HUES48 (cell line): ENCODE results near the gene SVBP.

Source experiments
- H3K27ac ChIP-seq: one replicate; pipeline ENCODE4 v1.7.0; 2013; ENCODE audit warnings: low read depth, low read length, inconsistent platforms
- H3K27me3 ChIP-seq: 2 replicates; pipeline ENCODE4 v1.6.1; 2013; ENCODE audit warnings: mild to moderate bottlenecking, low read length; ENCODE audit not compliant: control insufficient read depth, insufficient read depth
- H3K36me3 ChIP-seq: 2 replicates; pipeline ENCODE4 v1.6.1; 2013; ENCODE audit warnings: low read length; ENCODE audit not compliant: control insufficient read depth, insufficient read depth
- H3K4me1 ChIP-seq: 2 replicates; pipeline ENCODE4 v1.6.1; 2013; ENCODE audit warnings: mild to moderate bottlenecking, low read length; ENCODE audit not compliant: control insufficient read depth, insufficient read depth
- H3K4me3 ChIP-seq: 2 replicates; pipeline ENCODE4 v1.5.1; 2013; ENCODE audit warnings: mild to moderate bottlenecking, low read depth, low read length
- H3K9ac ChIP-seq: 2 replicates; pipeline ENCODE4 v1.6.1; 2013; ENCODE audit warnings: mild to moderate bottlenecking, low read depth, low read length, moderate library complexity
- H3K9me3 ChIP-seq: 2 replicates; pipeline ENCODE4 v1.6.1; 2013; ENCODE audit warnings: low read length; ENCODE audit not compliant: control insufficient read depth, insufficient read depth

The SVBP gene

GRCh38 chr1:42849944-42850343, 32.7 kb upstream of the SVBP start:
- Histone ChIP-seq H3K27ac (no peak overlapping the region), H3K36me3 (peaks cover 47% of the 10 kb centered on the region), H3K27me3 (no peaks in the 10 kb centered on the region), H3K4me3 (no peak overlapping the region), H3K9ac (no peak overlapping the region), H3K4me1 (peaks cover 15% of the 10 kb centered on the region), H3K9me3 (no peaks in the 10 kb centered on the region)

DNA sequence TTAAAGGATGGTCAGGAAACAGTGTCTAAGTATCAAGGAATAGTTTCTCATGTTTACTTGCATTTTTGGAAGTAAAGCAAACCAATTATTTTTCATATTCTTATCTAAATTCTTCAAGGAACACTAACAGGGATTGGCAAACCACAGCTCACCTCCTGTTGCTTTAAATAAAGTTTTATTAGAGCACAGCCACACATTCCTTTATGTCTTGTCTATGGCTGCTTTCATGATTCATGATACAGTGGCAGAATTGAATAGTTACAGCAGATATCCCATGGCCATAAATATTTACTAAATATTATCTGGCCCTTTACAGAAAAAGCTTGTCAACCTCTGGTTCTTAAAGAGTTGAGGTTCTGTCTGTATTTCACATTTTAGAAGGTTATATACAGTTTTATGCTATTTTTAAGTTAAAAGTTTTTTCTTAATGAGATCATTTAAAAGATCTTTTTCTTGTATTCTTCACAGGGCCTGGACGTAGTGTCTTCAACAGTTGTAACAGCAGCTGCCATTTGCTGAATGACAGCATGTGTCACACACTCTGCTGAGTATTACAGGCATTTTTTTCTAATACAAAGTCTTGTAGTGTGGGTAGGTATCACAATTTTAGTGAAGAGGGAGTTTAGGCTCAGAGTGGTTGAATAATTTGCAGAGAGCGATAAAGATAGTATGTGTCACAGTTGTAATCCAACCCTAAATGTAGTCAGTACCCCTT, 31.8 kb upstream of the SVBP start:
- Histone ChIP-seq H3K27me3 (no peaks in the 10 kb centered on the region), H3K36me3 (peaks cover 47% of the 10 kb centered on the region), H3K4me3 (no peak overlapping the region), H3K27ac (no peak overlapping the region), H3K9me3 (no peaks in the 10 kb centered on the region), H3K9ac (no peak overlapping the region), H3K4me1 (peaks cover 15% of the 10 kb centered on the region)

DNA sequence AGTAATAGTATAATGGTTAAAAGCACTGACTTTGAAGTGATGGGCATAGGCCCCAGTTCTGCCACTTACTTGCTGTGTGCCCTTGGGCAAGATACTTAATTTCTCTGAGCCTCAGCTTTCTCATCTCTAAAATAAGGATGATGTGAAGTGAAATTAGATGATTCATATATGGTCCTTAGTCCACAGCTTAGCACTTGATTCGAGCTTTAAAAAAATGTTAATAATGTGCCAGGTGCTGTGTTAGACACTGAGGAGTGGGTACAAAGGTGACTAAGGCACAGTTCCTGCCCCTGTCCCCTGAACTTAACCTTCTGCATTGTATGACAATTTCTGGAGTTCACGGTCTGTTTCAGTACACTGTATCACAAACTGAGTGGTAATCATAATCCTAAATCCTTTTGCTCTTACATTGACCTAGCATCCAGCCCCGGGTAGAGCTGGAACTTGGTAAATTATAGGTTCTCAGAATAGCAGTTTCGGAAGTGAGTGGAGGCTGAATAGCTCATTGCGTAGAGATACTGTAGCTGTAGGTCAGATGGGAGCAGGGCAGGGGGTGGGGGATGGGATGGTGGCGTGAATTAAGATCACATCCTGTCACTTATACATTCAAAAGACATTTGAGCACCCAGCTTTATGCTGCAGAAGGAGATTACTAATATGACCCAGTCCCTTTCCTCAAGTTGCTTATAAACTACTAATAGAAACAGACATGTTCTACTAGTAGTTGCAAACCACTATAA, 30.7 kb upstream of the SVBP start:
- peaks cover 15% of the 10 kb centered on the region for H3K4me1 ChIP-seq
- H3K36me3 ChIP-seq = peaks cover 42% of the 10 kb centered on the region
- H3K27ac ChIP-seq = no peak overlapping the region
- peak overlapping the region; percentile 75 for H3K4me3 ChIP-seq
- 0 out of 2 replicates have a peak overlapping the region, but pooled peaks have one; percentile 7 for H3K9ac ChIP-seq
- H3K27me3 ChIP-seq = no peaks in the 10 kb centered on the region
- no peaks in the 10 kb centered on the region for H3K9me3 ChIP-seq

GRCh38 chr1:42847111-42847595, 30.0 kb upstream of the SVBP start:
- Histone ChIP-seq H3K9me3 (no peaks in the 10 kb centered on the region), H3K27me3 (no peaks in the 10 kb centered on the region), H3K36me3 (peaks cover 35% of the 10 kb centered on the region), H3K27ac (no peak overlapping the region), H3K4me3 (peak overlapping the region; percentile 75), H3K4me1 (peaks cover 15% of the 10 kb centered on the region), H3K9ac (peak overlapping the region; percentile 65)

DNA sequence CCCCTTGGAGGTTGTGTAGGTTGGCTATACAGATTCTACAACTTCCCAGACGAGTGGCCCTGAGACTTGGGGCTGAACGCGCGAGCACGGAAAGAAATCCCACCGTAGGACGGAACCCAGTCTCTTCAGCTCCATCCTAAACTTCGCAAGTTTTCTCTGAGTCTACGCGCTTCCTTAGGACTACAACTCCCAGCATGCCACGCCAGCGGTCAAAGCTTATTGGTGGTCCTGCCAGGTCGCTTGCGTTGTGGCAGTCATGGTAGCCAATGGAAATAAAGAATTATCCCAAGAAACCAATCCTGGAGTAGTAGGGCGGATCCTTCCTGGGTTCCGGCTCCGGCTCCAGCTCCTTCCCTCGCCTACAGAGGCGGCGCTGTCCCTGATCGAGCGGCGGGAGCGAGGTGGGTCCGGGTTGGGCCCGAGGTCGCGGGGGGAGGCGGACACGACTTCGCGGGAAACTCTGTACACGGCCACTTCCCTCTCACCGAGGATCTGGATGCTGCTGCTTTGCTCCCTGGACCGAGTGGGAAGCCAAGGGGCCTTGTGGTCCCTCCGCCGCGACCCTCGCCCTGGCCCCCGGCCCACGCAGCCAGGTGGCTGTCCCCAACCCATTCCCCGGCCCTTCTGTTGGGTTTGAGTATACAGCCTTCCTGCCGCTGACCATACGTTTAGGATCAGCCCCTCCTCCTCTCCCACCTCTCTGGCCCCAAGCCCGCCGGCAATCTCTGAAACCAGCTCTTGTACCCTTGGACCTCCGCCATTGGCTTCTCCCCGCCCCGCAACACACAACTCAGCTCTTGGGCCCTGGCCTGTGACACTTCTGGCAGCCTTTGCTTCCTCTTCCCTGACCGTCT, 29.3 kb upstream of the SVBP start, which contains the start of gene ZNF691:
TSS of gene ZNF691 (plus strand) at position 357 of the 854 bp plus-strand sequence. CDS start 3,046 bp downstream, outside the sequence.
- Histone ChIP-seq H3K27me3 (no peaks in the 10 kb centered on the region), H3K27ac (no peak within 1 kb of the TSS), H3K36me3 (peaks cover 28% of the 10 kb centered on the region)

GRCh38 chr1:42845866-42846256, 28.7 kb upstream of the SVBP start:
- peak overlapping the region; percentile 57 for H3K9ac ChIP-seq
- no peaks in the 10 kb centered on the region for H3K9me3 ChIP-seq
- no peak overlapping the region for H3K27ac ChIP-seq
- H3K27me3 ChIP-seq = no peaks in the 10 kb centered on the region
- peaks cover 15% of the 10 kb centered on the region for H3K4me1 ChIP-seq
- peaks cover 22% of the 10 kb centered on the region for H3K36me3 ChIP-seq
- peak overlapping the region; percentile 75 for H3K4me3 ChIP-seq

More for the DNA sequence above, 29.3 kb upstream of the SVBP start, which contains the start of gene ZNF691:
- Histone ChIP-seq H3K4me1 (peaks cover 15% of the 10 kb centered on the region), H3K4me3 (peak within 1 kb of the TSS; percentile 75), H3K9me3 (no peaks in the 10 kb centered on the region), H3K9ac (peak within 1 kb of the TSS; percentile 65)

- Histone ChIP-seq H3K4me3 (peak overlapping the region; percentile 75), H3K27me3 (no peaks in the 10 kb centered on the region), H3K27ac (no peak overlapping the region), H3K4me1 (peaks cover 15% of the 10 kb centered on the region), H3K36me3 (peaks cover 15% of the 10 kb centered on the region), H3K9ac (no peak overlapping the region), H3K9me3 (no peaks in the 10 kb centered on the region)
Measured at GRCh38 chr1:42845193-42845592, 28.0 kb upstream of the SVBP start.

- H3K9ac ChIP-seq = no peak overlapping the region
- no peak overlapping the region for H3K4me3 ChIP-seq
- H3K27ac ChIP-seq = no peak overlapping the region
- peaks cover 15% of the 10 kb centered on the region for H3K4me1 ChIP-seq
- peaks cover 10% of the 10 kb centered on the region for H3K36me3 ChIP-seq
- no peaks in the 10 kb centered on the region for H3K9me3 ChIP-seq
- H3K27me3 ChIP-seq = no peaks in the 10 kb centered on the region
Measured at GRCh38 chr1:42844592-42845140, 27.5 kb upstream of the SVBP start.

DNA sequence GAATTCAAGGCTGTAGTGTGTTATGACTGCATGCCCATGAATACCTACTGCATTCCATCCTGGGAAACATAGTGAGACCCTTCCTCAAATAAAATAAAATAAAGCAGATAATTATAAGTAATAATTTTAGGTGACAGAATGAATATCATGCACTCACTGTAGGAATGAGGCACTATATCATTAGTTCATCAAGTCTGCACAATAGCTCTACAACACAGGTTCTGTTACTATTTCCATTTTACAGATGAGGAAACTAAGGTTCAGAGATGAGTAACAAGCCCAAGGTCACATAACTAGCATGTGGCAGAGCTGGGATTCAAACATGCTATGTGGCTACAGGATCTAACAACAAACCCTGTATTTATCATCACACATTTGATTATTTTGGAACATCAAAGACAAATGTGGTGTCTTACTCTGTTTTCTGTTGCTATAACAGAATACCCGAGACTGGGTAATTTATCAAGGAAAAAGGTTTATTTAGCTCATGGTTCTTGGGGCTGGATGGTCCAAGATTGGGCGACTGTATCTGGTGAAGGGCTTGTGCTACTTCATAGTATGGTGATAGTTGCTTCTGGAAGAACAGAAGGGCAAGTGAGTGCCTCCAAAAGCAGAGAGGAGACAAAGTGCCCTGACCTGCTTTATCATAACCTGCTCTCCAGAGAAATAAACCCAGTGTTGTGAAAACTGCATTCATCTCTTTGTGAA, 24.4 kb upstream of the SVBP start:
- H3K4me1 ChIP-seq = 0 out of 2 replicates have a peak, but pooled peaks cover 4% of the 10 kb centered on the region
- H3K4me3 ChIP-seq = no peak overlapping the region
- no peaks in the 10 kb centered on the region for H3K9me3 ChIP-seq
- H3K27me3 ChIP-seq = no peaks in the 10 kb centered on the region
- no peak overlapping the region for H3K27ac ChIP-seq
- no peak overlapping the region for H3K9ac ChIP-seq
- no peaks in the 10 kb centered on the region for H3K36me3 ChIP-seq

- H3K27ac ChIP-seq = no peak overlapping the region
Measured at GRCh38 chr1:42841010-42841409, 23.8 kb upstream of the SVBP start.

More at GRCh38 chr1:42841010-42841409, 23.8 kb upstream of the SVBP start:
- H3K9ac ChIP-seq = no peak overlapping the region
- H3K4me1 ChIP-seq = 0 out of 2 replicates have a peak, but pooled peaks cover 4% of the 10 kb centered on the region
- no peaks in the 10 kb centered on the region for H3K27me3 ChIP-seq
- H3K9me3 ChIP-seq = no peaks in the 10 kb centered on the region
- H3K4me3 ChIP-seq = no peak overlapping the region
- H3K36me3 ChIP-seq = no peaks in the 10 kb centered on the region
